Activated T-cell treated with anti-CD3 and anti-CD28 coated beads for 1 hour (primary cell): Measurements from ENCODE around the gene HEATR5B.
"Not testable (repeated sequence)": the region's sequence is repeated elsewhere in the genome, so short reads cannot be mapped to it uniquely, and the experiment has no call there.

Source experiments
- DNase-seq: peaks from one replicate; pipeline ENCODE4 v3.0.0-alpha.2; 2020; ENCODE audit warnings: low read depth

The HEATR5B gene

GRCh38 chr2:36941867-36942266 lies 142.3 kb downstream of the HEATR5B start:
- DNase-seq = no peak

- not testable (repeated sequence) for DNase-seq
Measured at GRCh38 chr2:36936526-36936925, 147.6 kb downstream of the HEATR5B start.

DNA sequence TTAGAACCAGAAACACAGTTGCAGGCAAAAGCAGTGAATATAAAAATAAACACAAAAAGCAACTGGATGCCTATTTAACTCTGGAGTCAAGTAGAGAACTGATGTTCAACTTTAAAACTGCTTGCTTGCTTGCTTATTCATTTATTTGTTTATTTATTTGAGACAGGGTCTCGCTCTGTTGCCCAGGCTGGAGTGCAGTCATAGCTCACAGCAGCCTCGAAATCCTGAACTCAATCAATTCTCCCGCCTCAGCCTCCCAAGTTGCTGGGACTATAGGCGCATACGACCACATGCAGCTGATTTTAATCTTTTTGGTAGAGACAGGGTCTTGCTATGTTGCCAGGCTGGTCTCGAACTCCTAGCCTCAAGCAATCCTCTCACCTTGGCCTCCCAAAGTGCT lies 152.5 kb downstream of the HEATR5B start:
- not testable (repeated sequence) for DNase-seq
